Right atrium auricular region (tissue), 2 donors: ENCODE results near the gene PRR5L. TPM values are rescaled to one million over a fixed set of nuclear protein-coding genes. Genes with fewer than 3 reads are reported as not detected.

Experiments
- DNase-seq: peaks from one replicate; pipeline ENCODE4 v3.0.0-alpha.2; 2019; ENCODE audit warnings: low spot score
- H3K27ac ChIP-seq, 2 donors: fragments of 200-600 bp; sonication (generic); 1 replicate in 1 of 2; 2 replicates in 1 of 2; pipeline ENCODE4 v1.5.1; 2016 to 2019
- H3K27me3 ChIP-seq, 2 donors: fragments of 200-600 bp; sonication (generic); one replicate each; pipeline versions ENCODE4 v1.5.1 to v1.6.0; 2017 to 2019
- H3K36me3 ChIP-seq: fragments of 200-600 bp; sonication (generic); one replicate; pipeline ENCODE4 v1.5.1; 2016
- H3K4me1 ChIP-seq, 2 donors: fragments of 200-600 bp; sonication (generic); one replicate each; pipeline versions ENCODE4 v1.5.1 to v1.6.0; 2017 to 2019
- H3K4me3 ChIP-seq, 2 donors: fragments of 200-600 bp; sonication (generic); 1 replicate in 1 of 2; 2 replicates in 1 of 2; pipeline ENCODE4 v1.5.1; 2017 to 2019; ENCODE audit warnings: mild to moderate bottlenecking in 1 of 2, moderate library complexity in 1 of 2
- H3K9me3 ChIP-seq, 2 donors: fragments of 200-600 bp; sonication (generic); one replicate each; pipeline ENCODE4 v1.5.1; 2019
- total RNA-seq, 2 donors: library from RNA; depleted of rRNA; stranded (reverse); fragments of >200 nt; gene quantifications; one replicate each; pipeline ENCODE4 v1.1.0, GENCODE V29; 2016
- TF ChIP-seq, protein P1 (sequence below), 2 donors: fragments of 200-600 bp; sonication (generic); IDR thresholded peaks; one replicate each; pipeline ENCODE4 v1.5.1; 2019; ENCODE audit warnings: antibody characterized with exemption in 2 of 2

The PRR5L gene
- total RNA-seq, 2 donors from 2014 or later = 1.3 to 6.8 TPM

DNA sequence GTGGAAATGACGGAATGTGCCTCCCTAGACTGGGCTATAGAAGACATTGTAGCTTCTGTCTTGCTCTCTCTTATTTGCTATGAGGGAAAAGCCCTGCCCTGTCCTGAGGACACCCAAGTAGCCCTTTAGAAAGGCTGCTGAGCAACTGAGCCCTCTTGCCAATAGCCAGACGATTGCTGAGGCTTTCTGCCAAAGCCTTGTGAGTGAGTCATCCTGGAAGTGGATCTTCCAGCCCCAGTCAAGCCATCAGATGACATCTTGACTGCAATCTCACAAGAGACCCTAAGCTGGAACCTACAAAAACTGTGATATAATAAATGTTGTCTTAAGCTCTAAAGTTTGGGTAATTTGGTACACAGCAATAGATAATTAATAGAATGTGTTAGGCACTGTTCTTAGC, 217.9 kb downstream of the PRR5L start:
- Histone ChIP-seq H3K36me3 (no peaks in the 10 kb centered on the region), H3K4me3 (no peak overlapping the region), H3K4me1 (peaks cover 0 to 1% of the 10 kb centered on the region in 2 donors), H3K27ac (no peak overlapping the region), H3K27me3 (no peaks in the 10 kb centered on the region), H3K9me3 (peaks cover 0 to 11% of the 10 kb centered on the region in 2 donors)
- DNase-seq = no peak
- TF ChIP-seq, protein P1, sequence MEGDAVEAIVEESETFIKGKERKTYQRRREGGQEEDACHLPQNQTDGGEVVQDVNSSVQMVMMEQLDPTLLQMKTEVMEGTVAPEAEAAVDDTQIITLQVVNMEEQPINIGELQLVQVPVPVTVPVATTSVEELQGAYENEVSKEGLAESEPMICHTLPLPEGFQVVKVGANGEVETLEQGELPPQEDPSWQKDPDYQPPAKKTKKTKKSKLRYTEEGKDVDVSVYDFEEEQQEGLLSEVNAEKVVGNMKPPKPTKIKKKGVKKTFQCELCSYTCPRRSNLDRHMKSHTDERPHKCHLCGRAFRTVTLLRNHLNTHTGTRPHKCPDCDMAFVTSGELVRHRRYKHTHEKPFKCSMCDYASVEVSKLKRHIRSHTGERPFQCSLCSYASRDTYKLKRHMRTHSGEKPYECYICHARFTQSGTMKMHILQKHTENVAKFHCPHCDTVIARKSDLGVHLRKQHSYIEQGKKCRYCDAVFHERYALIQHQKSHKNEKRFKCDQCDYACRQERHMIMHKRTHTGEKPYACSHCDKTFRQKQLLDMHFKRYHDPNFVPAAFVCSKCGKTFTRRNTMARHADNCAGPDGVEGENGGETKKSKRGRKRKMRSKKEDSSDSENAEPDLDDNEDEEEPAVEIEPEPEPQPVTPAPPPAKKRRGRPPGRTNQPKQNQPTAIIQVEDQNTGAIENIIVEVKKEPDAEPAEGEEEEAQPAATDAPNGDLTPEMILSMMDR (IDR thresholded peaks at IDR 0.05) = no peak

Other genes with a start within 250 kb of the PRR5L start
- 10 to 100 TPM; 26.3 to 32.8 TPM for gene COMMD9, start 6.9 kb upstream of the PRR5L start, total RNA-seq
- gene TRAF6, start 214.0 kb downstream of the PRR5L start, total RNA-seq = 10 to 100 TPM in 1 of 2 donors, 1 to 10 TPM in 1; 10.0 to 10.7 TPM